Left ventricle myocardium inferior (tissue), 1 donor: Measurements from ENCODE around the gene ANXA2R. TPM values are rescaled to one million over a fixed set of nuclear protein-coding genes. Genes with fewer than 3 reads are reported as not detected.
"Not testable (repeated sequence)": the region's sequence is repeated elsewhere in the genome, so short reads cannot be mapped to it uniquely, and the experiment has no call there.

Experiments used
- DNase-seq: peaks from one replicate; pipeline ENCODE4 v3.0.0-alpha.2; 2020
- H3K27ac ChIP-seq: fragments of 200-600 bp; replicated peaks from 2 replicates; pipeline ENCODE4 v1.8.0; 2021
- H3K27me3 ChIP-seq: fragments of 200-600 bp; 2 replicates; pipeline ENCODE4 v1.8.0; 2021; ENCODE audit warnings: low read depth
- H3K36me3 ChIP-seq: fragments of 200-600 bp; 2 replicates; pipeline ENCODE4 v1.8.0; 2021
- H3K4me1 ChIP-seq: fragments of 200-600 bp; 2 replicates; pipeline ENCODE4 v1.8.0; 2021
- H3K4me3 ChIP-seq: fragments of 200-600 bp; 2 replicates; pipeline ENCODE4 v1.8.0; 2021; ENCODE audit warnings: mild to moderate bottlenecking, moderate library complexity
- H3K9me3 ChIP-seq: fragments of 200-600 bp; replicated peaks from 2 replicates; pipeline ENCODE4 v1.8.0; 2021
- intact Hi-C: fragments of 100-400 bp; cut with micrococcal nuclease; formaldehyde crosslinking; loops from one replicate; pipeline ENCODE4 v1.11.0; 2022
- total RNA-seq: library from RNA; stranded (reverse); fragmentation: NEBNext Ultra II Directional; extraction: Animal tissue kit (Norgen Biotek cat#: 25700); gene quantifications from one replicate; pipeline ENCODE4 v1.2.1, GENCODE V29; 2021
- TF ChIP-seq, protein P1 (sequence below): fragments of 200-600 bp; IDR thresholded peaks from 2 replicates; pipeline ENCODE4 v1.8.0; 2021; ENCODE audit warnings: antibody characterized with exemption, mild to moderate bottlenecking, borderline replicate concordance
- donor health status: DM: no; HTN: yes; CAD: no; lungs with severe emphysema.

ANXA2R gene
- total RNA-seq, 1 donor from 2014 or later: 0.82 TPM

DNA sequence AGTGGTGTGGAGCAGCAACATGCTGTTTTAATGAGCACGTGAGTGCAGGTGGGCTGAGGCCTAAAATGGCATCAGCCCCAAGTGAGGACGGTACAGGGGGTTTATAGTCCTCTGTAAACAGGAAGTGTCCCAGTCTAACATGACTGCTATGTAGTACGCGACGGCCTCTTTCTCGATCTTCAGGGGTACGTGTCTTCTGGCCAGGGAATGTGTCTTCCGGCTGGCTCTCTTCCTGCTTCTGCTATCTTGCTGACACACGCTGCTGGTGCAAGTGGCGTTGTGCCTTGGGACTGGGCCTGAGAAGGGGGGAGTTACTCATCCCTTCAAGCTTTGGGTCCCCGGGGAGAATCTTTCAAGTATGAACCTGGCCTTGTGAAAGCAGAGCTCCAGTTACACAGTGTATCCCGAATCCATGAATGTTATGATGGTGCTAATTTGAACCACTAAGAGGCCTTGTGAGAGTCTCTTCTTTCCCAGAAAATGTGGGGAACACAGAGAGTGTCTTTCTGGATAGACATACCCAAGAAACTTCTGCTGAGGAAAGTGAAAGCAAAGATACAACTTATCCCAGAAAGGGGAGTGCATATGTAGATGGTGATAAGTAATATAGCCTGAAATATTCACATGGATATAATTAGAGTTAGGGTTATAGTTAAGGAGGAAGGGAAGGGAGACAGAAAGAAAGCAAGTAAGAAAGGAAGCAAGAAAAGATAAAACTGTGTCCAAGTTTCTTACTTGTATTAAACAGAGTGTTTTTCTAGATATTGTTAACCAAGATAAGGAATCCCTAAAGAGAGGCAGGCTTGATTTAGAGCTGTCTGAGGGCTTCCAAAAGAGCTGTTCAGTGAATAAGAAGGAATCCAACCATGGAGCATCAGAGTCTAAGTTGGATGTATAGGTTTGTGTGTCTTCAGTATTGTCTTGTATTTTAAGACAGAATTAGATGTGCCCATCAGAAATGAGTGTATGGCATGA lies 35.5 kb upstream of the ANXA2R start:
- intact Hi-C loops: no loop called here
- H3K4me1 ChIP-seq: peaks cover 17% of the 10 kb centered on the region
- peaks cover 28% of the 10 kb centered on the region for H3K36me3 ChIP-seq
- peak; percentile 50 for DNase-seq
- peak overlapping the region; percentile 66 for H3K27ac ChIP-seq
- H3K27me3 ChIP-seq: no peaks in the 10 kb centered on the region
- H3K4me3 ChIP-seq: no peak overlapping the region
- no peaks in the 10 kb centered on the region for H3K9me3 ChIP-seq
- TF ChIP-seq, protein P1, sequence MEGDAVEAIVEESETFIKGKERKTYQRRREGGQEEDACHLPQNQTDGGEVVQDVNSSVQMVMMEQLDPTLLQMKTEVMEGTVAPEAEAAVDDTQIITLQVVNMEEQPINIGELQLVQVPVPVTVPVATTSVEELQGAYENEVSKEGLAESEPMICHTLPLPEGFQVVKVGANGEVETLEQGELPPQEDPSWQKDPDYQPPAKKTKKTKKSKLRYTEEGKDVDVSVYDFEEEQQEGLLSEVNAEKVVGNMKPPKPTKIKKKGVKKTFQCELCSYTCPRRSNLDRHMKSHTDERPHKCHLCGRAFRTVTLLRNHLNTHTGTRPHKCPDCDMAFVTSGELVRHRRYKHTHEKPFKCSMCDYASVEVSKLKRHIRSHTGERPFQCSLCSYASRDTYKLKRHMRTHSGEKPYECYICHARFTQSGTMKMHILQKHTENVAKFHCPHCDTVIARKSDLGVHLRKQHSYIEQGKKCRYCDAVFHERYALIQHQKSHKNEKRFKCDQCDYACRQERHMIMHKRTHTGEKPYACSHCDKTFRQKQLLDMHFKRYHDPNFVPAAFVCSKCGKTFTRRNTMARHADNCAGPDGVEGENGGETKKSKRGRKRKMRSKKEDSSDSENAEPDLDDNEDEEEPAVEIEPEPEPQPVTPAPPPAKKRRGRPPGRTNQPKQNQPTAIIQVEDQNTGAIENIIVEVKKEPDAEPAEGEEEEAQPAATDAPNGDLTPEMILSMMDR: no peak

DNA sequence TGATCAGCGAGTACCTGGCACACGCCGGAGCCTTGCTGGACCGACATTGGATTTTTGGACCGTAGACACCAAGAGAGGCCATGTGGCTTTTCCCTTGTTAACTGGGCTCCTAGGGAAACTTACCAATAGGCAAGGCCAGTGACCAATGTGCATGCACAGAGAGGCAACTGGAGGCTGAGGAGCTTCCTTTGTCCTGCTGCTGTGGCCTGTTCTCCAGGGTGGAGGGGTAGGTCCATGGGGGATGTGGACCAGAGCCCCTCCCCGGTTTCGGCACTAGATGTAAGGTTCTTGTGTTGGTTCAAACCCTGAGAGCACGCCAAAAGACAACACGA lies 34.8 kb upstream of the ANXA2R start:
- intact Hi-C loops: no loop called here
- Histone ChIP-seq H3K27me3 (no peaks in the 10 kb centered on the region), H3K9me3 (no peaks in the 10 kb centered on the region), H3K4me1 (peaks cover 24% of the 10 kb centered on the region), H3K4me3 (no peak overlapping the region), H3K36me3 (peaks cover 28% of the 10 kb centered on the region), H3K27ac (peak overlapping the region; percentile 66)
- TF ChIP-seq, protein P1: no peak
- no peak for DNase-seq

DNA sequence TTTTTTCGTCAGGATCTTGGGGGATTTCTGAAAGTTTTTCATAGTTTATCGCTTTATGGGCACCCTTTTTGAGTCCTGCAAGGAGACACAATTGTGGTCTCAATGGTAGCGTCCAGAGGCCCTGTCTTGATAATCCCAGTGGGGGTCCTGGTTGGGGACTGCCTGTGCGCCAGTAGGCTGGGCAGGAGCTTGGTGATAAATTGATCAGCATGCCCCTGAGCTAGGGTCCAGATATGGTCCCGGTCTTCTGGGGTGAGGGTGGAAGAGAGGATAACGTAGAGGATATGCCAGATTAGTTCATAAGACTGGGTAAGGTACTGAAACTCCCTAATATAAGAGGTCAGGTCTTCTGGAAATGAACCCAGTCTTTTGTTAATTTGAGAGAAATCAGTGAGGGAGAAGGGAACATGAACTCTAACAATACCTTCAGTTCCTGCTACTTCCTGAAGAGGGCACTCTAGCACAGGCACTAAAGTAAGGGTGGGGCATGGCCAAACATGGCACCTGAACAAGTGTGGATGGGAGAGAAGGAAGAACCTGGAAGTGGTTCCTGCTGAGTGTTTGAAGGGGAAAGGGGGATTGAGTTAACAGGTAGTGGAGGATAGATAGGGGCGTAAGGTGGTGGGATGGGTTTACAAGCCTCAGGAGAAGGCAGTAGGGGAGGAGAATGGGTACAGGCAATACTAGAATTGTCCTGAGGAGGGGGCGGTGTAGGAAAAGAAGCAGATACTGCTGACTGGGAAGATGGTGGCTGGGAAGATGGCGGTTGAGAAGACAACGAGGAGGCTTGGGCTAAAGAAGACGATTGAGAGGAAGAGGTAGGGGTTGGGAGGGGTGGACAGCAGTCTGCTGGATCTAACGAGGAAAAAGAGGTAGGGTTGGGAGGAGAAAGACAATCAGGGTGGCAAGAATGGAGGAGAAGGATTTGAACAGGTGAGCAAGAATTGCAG lies 33.8 kb upstream of the ANXA2R start:
- Histone ChIP-seq H3K27me3 (no peaks in the 10 kb centered on the region), H3K4me1 (peaks cover 34% of the 10 kb centered on the region), H3K36me3 (peaks cover 34% of the 10 kb centered on the region), H3K4me3 (no peak overlapping the region), H3K9me3 (no peaks in the 10 kb centered on the region), H3K27ac (no peak overlapping the region)
- intact Hi-C loops: no loop called here
- TF ChIP-seq, protein P1: peak; percentile 67
- no peak for DNase-seq

DNA sequence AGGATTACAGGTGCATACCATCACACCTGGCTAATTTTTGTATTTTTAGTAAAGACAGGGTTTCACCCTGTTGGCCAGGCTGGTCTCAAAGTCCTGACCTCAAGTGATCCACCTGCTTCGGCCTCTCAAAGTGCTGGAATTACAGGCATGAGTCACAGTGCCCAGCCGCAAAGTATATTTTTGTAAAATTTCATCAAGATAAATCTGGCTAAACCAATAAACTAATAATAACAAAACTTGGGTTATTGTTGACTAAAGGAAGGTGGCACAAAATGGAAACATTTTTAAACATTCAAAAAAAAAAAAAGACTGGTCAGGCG lies 29.2 kb upstream of the ANXA2R start:
- intact Hi-C loops, H3K9me3 ChIP-seq, H3K27me3 ChIP-seq, DNase-seq, H3K27ac ChIP-seq: not testable (repeated sequence)
- Histone ChIP-seq H3K4me3 (peak overlapping the region; percentile 87), H3K4me1 (peaks cover 45% of the 10 kb centered on the region), H3K36me3 (peaks cover 34% of the 10 kb centered on the region)

DNA sequence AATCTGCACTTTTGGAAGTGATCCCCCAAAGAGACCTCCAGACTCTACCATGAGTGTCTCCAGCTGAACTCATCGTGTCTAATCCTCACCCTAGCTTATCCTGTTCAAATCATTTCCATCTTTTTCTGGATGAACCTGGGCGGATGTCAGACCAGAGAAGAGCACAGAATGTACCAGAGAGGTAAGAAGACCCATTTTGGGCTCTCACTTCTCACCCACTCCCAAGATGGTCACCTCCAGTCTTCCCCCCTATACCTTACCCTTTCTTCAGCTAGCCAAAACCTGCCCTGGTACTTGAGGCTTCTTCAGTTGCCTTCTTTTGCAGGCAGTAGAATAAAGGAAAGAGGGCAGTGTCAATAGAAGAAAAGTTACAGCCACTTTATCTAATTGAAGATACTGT lies 27.9 kb upstream of the ANXA2R start:
- TF ChIP-seq, protein P1: no peak
- H3K4me1 ChIP-seq: peaks cover 56% of the 10 kb centered on the region

More for the DNA sequence above, 27.9 kb upstream of the ANXA2R start:
- no peak for DNase-seq
- H3K27ac ChIP-seq: peak overlapping the region; percentile 98
- H3K9me3 ChIP-seq: no peaks in the 10 kb centered on the region
- peaks cover 34% of the 10 kb centered on the region for H3K36me3 ChIP-seq
- peak overlapping the region; percentile 87 for H3K4me3 ChIP-seq
- H3K27me3 ChIP-seq: no peaks in the 10 kb centered on the region
- intact Hi-C loops: no loop called here
